GM12892 (cell line): Measurements from ENCODE around the gene MMP17.

ENCODE experiments used
- DNase-seq: peaks from one replicate; pipeline ENCODE4 v3.0.0; 2011; ENCODE audit not compliant: insufficient read length
- FAIRE-seq: peaks from 2 replicates; lab custom pipeline; 2011; peaks lifted over from hg19 to GRCh38; lab: Jason Lieb, UNC
- POLR2A ChIP-seq: IDR thresholded peaks from 2 replicates; pipeline ENCODE4 v1.6.1; 2011; ENCODE audit warnings: low read depth, low read length, control low read depth
- POLR2AphosphoS5 ChIP-seq: IDR thresholded peaks from 2 replicates; pipeline ENCODE4 v1.6.1; 2011; ENCODE audit warnings: low read depth, low read length, control low read depth
- TAF1 ChIP-seq: IDR thresholded peaks from 2 replicates; pipeline ENCODE4 v1.6.1; 2011; ENCODE audit warnings: low read depth, mild to moderate bottlenecking, control low read depth, low read length, borderline replicate concordance

MMP17 gene

GRCh38 chr12:131825146-131825892 lies 2.9 kb upstream of the MMP17 start:
- DNase-seq (no peak), FAIRE-seq (no peak)
- TF ChIP-seq POLR2AphosphoS5 (no peak), TAF1 (no peak), POLR2A (no peak)

- no peak for DNase-seq
- TF ChIP-seq POLR2AphosphoS5: no peak
- TF ChIP-seq TAF1: no peak
- no peak for TF ChIP-seq POLR2A
- FAIRE-seq: no peak
Observed at GRCh38 chr12:131826097-131826928, 1.9 kb upstream of the MMP17 start.

- FAIRE-seq: no peak
- no peak for DNase-seq
- TF ChIP-seq POLR2A (no peak), POLR2AphosphoS5 (no peak), TAF1 (no peak)
Observed at GRCh38 chr12:131828671-131829355, 620 bp downstream of the MMP17 start.

- no peak for FAIRE-seq
Observed at GRCh38 chr12:131829356-131829747, 1.2 kb downstream of the MMP17 start.

GRCh38 chr12:131829791-131830334 lies 1.7 kb downstream of the MMP17 start:
- DNase-seq: no peak
- FAIRE-seq: no peak
- no peak for TF ChIP-seq TAF1
- TF ChIP-seq POLR2AphosphoS5: no peak
- no peak for TF ChIP-seq POLR2A

More at GRCh38 chr12:131829356-131829747, 1.2 kb downstream of the MMP17 start:
- no peak for DNase-seq
- TF ChIP-seq POLR2AphosphoS5 (no peak), TAF1 (no peak), POLR2A (no peak)

GRCh38 chr12:131830335-131830913 lies 2.2 kb downstream of the MMP17 start:
- FAIRE-seq (no peak), DNase-seq (peak; percentile 50)
- TF ChIP-seq POLR2AphosphoS5 (no peak), TAF1 (no peak), POLR2A (no peak)

GRCh38 chr12:131830914-131831571 lies 2.9 kb downstream of the MMP17 start:
- FAIRE-seq (no peak), DNase-seq (no peak)
- no peak for TF ChIP-seq POLR2AphosphoS5
- no peak for TF ChIP-seq TAF1
- TF ChIP-seq POLR2A: no peak

GRCh38 chr12:131831635-131832041 lies 3.4 kb downstream of the MMP17 start:
- TF ChIP-seq POLR2A: no peak
- TF ChIP-seq TAF1: no peak
- TF ChIP-seq POLR2AphosphoS5: no peak
- FAIRE-seq (no peak), DNase-seq (no peak)

- no peak for FAIRE-seq
- no peak for DNase-seq
- TF ChIP-seq POLR2AphosphoS5 (no peak), TAF1 (no peak), POLR2A (no peak)
Observed at GRCh38 chr12:131832321-131833231, 4.4 kb downstream of the MMP17 start.
